Measurements from ENCODE around the gene MVB12A. TPM values are rescaled to one million over a fixed set of nuclear protein-coding genes. Genes with fewer than 3 reads are reported as not detected.
A peak's percentile ranks its signal among the peaks of the same experiment; 100 is the strongest.

MVB12A gene
- total and polyA plus RNA-seq, 2 donors (not counting 3 experiments of a cell fraction or from before 2014, with no cell fraction given): 63.3 to 88.8 TPM

- no peaks in the 10 kb centered on the region for H4K20me1 ChIP-seq (replicated peaks; ENCODE audit: control insufficient read depth, extremely low read depth, insufficient read depth, low read length)
- dilution Hi-C loops (cut with MboI; ENCODE audit: extremely low pct_ligation_motif_present, low sequenced_read_pairs): no loop called here
- BruUV-seq (replicated peaks): no TSS peak
Observed at GRCh38 chr19:17411801-17412200, 8.0 kb upstream of the MVB12A start.

More at GRCh38 chr19:17411801-17412200, 8.0 kb upstream of the MVB12A start:
- Histone ChIP-seq H3K9me3 (replicated peaks; ENCODE audit: control insufficient read depth, insufficient read depth, low read length) (no peaks in the 10 kb centered on the region), H3K9ac (replicated peaks; ENCODE audit: extremely low read depth, insufficient read depth, low read length) (peak overlapping the region; percentile 16), H2AFZ (ENCODE audit: low read depth, low read length) (peak overlapping the region; percentile 52), H3K4me2 (ENCODE audit: insufficient read depth, low read length) (peak overlapping the region; percentile 56), H3K4me1 (ENCODE audit: control insufficient read depth, extremely low read depth, insufficient read depth, low read length) (peaks cover 26% of the 10 kb centered on the region), H3K79me2 (ENCODE audit: control insufficient read depth, insufficient read depth, low read length) (no peaks in the 10 kb centered on the region), H3K36me3 (ENCODE audit: control insufficient read depth in 2 of 2, extremely low read depth in 1 of 2, insufficient read depth in 2 of 2, low read length in 2 of 2) (no peaks in the 10 kb centered on the region), H3K27ac (ENCODE audit: insufficient read depth, low read depth, low read length) (peak overlapping the region; percentile 64), H3K27me3 (ENCODE audit: control insufficient read depth in 2 of 2, insufficient read depth in 2 of 2, low read length in 2 of 2) (no peaks in the 10 kb centered on the region), H3K9me1 (replicated peaks; ENCODE audit: control insufficient read depth, extremely low read depth, insufficient read depth, low read length) (no peaks in the 10 kb centered on the region), H3K4me3 (replicated peaks in 1 of 3; ENCODE audit: insufficient read depth in 1 of 3, low read depth in 1 of 3, low read length in 3 of 3) (no peak overlapping the region)
- no peak for TF ChIP-seq CTCF (IDR thresholded peaks at IDR 0.05; ENCODE audit: extremely low read depth in 1 of 2, insufficient read depth in 1 of 2, low read depth in 1 of 2, low read length in 2 of 2)
- no peak for TF ChIP-seq MAX (IDR thresholded peaks at IDR 0.05; ENCODE audit: insufficient read depth, insufficient read length)
- no peak for TF ChIP-seq FOS (IDR thresholded peaks at IDR 0.05; ENCODE audit: borderline replicate concordance, insufficient read depth, low read length)
- TF ChIP-seq JUN (IDR thresholded peaks at IDR 0.05; ENCODE audit: borderline replicate concordance, insufficient read depth, insufficient read length, low read depth): no peak
- no peak for TF ChIP-seq POLR2A (IDR thresholded peaks at IDR 0.05; ENCODE audit: low read depth, low read length)
- no peak for TF ChIP-seq POLR2AphosphoS5 (IDR thresholded peaks at IDR 0.05; ENCODE audit: insufficient read depth, low read depth, low read length)
- no peak for TF ChIP-seq MYC (IDR thresholded peaks at IDR 0.05; ENCODE audit: low read depth, low read length)
- TF ChIP-seq EZH2 (IDR thresholded peaks at IDR 0.05; ENCODE audit: borderline replicate concordance, low read depth, low read length, severe bottlenecking): no peak
- no peak for TF ChIP-seq GATA2 (IDR thresholded peaks at IDR 0.05; ENCODE audit: insufficient read depth, insufficient read length, low read depth, low read length)
- DNase-seq (ENCODE audit: low read depth, low spot score) (no peak), FAIRE-seq (no peak)
- intact Hi-C loops (cut with micrococcal nuclease): no loop called here
- CTCF ChIA-PET: interaction anchor here (0.8 to 1.6 kb wide), 4 partner anchors 13 to 585 kb away, joined by 3 to 4 read pairs (median 3); partner anchors contain the start of gene CCDC194
- POLR2A ChIA-PET: interaction anchor here (1.3 kb wide), 1 partner anchor 106 kb away, joined by 8 read pairs; the partner anchor contains the start of gene MRPL34
